Measurements from ENCODE around the gene CARD11.

Gene CARD11

GRCh38 chr7:2945171-2945570 lies 98.5 kb downstream of the CARD11 start:
- TF ChIP-seq BACH2 (CRISPR knock-in tag; IDR thresholded peaks at IDR 0.05; ENCODE audit: borderline replicate concordance) (no peak), ZNF70 (CRISPR knock-in tag; IDR thresholded peaks at IDR 0.05) (no peak), SNAI2 (CRISPR knock-in tag; IDR thresholded peaks at IDR 0.05) (no peak), ZFP30 (CRISPR knock-in tag; IDR thresholded peaks at IDR 0.05) (no peak), ZNF565 (CRISPR knock-in tag; conservative IDR thresholded peaks at IDR 0.05; ENCODE audit: low read depth) (no peak), ZFP3 (CRISPR knock-in tag; IDR thresholded peaks at IDR 0.05) (no peak), CREB5 (CRISPR knock-in tag; IDR thresholded peaks at IDR 0.05; ENCODE audit: low read depth) (no peak), ARNTL (CRISPR knock-in tag; IDR thresholded peaks at IDR 0.05; ENCODE audit: borderline replicate concordance, low read depth) (no peak), ESRRG (CRISPR knock-in tag; IDR thresholded peaks at IDR 0.05) (no peak)
- TF ChIP-seq, protein P1, sequence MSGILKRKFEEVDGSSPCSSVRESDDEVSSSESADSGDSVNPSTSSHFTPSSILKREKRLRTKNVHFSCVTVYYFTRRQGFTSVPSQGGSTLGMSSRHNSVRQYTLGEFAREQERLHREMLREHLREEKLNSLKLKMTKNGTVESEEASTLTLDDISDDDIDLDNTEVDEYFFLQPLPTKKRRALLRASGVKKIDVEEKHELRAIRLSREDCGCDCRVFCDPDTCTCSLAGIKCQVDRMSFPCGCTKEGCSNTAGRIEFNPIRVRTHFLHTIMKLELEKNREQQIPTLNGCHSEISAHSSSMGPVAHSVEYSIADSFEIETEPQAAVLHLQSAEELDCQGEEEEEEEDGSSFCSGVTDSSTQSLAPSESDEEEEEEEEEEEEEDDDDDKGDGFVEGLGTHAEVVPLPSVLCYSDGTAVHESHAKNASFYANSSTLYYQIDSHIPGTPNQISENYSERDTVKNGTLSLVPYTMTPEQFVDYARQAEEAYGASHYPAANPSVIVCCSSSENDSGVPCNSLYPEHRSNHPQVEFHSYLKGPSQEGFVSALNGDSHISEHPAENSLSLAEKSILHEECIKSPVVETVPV (CRISPR knock-in tag; IDR thresholded peaks at IDR 0.05), result no peak
- TF ChIP-seq, protein P2, sequence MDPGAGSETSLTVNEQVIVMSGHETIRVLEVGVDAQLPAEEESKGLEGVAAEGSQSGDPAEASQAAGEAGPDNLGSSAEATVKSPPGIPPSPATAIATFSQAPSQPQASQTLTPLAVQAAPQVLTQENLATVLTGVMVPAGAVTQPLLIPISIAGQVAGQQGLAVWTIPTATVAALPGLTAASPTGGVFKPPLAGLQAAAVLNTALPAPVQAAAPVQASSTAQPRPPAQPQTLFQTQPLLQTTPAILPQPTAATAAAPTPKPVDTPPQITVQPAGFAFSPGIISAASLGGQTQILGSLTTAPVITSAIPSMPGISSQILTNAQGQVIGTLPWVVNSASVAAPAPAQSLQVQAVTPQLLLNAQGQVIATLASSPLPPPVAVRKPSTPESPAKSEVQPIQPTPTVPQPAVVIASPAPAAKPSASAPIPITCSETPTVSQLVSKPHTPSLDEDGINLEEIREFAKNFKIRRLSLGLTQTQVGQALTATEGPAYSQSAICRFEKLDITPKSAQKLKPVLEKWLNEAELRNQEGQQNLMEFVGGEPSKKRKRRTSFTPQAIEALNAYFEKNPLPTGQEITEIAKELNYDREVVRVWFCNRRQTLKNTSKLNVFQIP (CRISPR knock-in tag; IDR thresholded peaks at IDR 0.05; ENCODE audit: borderline replicate concordance, low read depth), result no peak
- no peak for ATAC-seq

GRCh38 chr7:2944739-2945138 lies 98.9 kb downstream of the CARD11 start:
- no peak for ATAC-seq
- TF ChIP-seq ZNF8 (CRISPR knock-in tag; IDR thresholded peaks at IDR 0.05) (no peak), ZFP30 (CRISPR knock-in tag; IDR thresholded peaks at IDR 0.05) (no peak), ZFP3 (CRISPR knock-in tag; IDR thresholded peaks at IDR 0.05) (no peak), GLIS3 (CRISPR knock-in tag; IDR thresholded peaks at IDR 0.05) (no peak), RARB (CRISPR knock-in tag; IDR thresholded peaks at IDR 0.05) (no peak), CSDC2 (CRISPR knock-in tag; IDR thresholded peaks at IDR 0.05) (no peak), OSR1 (CRISPR knock-in tag; IDR thresholded peaks at IDR 0.05) (no peak), ARNTL (CRISPR knock-in tag; IDR thresholded peaks at IDR 0.05; ENCODE audit: borderline replicate concordance, low read depth) (no peak), TCF4 (CRISPR knock-in tag; IDR thresholded peaks at IDR 0.05; ENCODE audit: borderline replicate concordance) (no peak), ESRRG (CRISPR knock-in tag; IDR thresholded peaks at IDR 0.05) (no peak), CREB5 (CRISPR knock-in tag; IDR thresholded peaks at IDR 0.05; ENCODE audit: low read depth) (no peak), ZC3H10 (CRISPR knock-in tag; IDR thresholded peaks at IDR 0.05) (no peak), TSHZ2 (CRISPR knock-in tag; IDR thresholded peaks at IDR 0.05) (no peak)
- TF ChIP-seq, protein P3, sequence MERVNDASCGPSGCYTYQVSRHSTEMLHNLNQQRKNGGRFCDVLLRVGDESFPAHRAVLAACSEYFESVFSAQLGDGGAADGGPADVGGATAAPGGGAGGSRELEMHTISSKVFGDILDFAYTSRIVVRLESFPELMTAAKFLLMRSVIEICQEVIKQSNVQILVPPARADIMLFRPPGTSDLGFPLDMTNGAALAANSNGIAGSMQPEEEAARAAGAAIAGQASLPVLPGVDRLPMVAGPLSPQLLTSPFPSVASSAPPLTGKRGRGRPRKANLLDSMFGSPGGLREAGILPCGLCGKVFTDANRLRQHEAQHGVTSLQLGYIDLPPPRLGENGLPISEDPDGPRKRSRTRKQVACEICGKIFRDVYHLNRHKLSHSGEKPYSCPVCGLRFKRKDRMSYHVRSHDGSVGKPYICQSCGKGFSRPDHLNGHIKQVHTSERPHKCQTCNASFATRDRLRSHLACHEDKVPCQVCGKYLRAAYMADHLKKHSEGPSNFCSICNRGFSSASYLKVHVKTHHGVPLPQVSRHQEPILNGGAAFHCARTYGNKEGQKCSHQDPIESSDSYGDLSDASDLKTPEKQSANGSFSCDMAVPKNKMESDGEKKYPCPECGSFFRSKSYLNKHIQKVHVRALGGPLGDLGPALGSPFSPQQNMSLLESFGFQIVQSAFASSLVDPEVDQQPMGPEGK (CRISPR knock-in tag; IDR thresholded peaks at IDR 0.05; ENCODE audit: borderline replicate concordance), result no peak

Measured in SK-N-SH treated with all-trans-retinoic acid at 6 μM for 48 hours (cell line).